ENCODE data around the gene SLC22A23.

GRCh38 chr6:3467996-3468395 is 11.1 kb upstream of the SLC22A23 start:
- TF ChIP-seq POLR2AphosphoS5 (IDR thresholded peaks at IDR 0.05) (no peak), CTCF (IDR thresholded peaks at IDR 0.05) (no peak), POLR2A (IDR thresholded peaks at IDR 0.05) (no peak)
